GM19395 (cell line): ENCODE measurements around the gene DDB1.
A peak's percentile ranks its signal among the peaks of the same experiment; 100 is the strongest.
"Not testable (repeated sequence)": the region's sequence is repeated elsewhere in the genome, so short reads cannot be mapped to it uniquely, and the experiment has no call there.

Source experiments
- ATAC-seq: cut with Tn5 transposase; IDR thresholded peaks from one replicate; pipeline ENCODE4 v1.9.1; 2021; ENCODE audit warnings: mild to moderate bottlenecking, moderate library complexity; ENCODE audit not compliant: unreplicated experiment

The DDB1 gene

DNA sequence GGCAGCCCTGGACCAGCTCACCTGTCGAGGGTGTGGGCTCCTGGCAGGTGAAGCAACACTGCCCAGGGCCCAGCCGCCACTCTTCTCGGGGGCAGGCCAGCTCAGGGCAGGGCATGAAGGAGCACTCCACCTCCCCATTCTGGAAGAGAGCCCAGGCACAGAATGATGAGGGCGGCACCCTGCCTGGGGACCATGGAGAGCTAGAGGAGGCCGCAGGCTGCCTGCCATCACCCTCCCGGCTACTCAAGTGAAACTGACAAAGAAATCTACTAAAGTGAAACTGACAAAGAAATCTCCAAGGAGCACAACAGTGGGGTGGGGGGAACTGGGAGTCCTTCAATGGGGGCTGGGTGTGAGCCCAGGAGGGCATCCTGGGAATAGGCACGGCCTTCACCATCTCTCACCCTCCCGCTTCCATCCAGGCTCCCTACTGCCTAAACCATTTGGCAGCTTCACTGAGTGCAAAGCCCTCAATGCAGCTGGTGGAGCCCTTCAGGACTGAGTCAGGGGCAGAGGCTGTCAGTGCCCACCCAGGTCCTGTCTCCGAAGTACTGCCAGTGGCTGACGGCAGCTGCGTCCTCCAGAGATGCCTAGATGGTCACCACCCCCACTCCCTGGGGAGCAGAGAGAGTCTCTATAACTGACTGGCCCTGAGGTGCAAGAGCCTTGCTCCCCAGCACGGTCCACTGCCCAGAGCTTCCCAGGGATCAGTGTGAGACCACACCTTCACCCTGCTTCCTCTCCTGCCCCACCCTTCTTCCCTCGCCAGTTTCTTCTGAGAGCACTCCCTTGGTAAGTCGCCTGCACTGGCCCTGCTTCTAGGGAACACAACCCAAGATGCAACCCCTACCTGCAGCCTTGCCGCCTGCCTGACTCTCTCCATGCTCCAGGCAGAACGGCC lies 59.5 kb downstream of the DDB1 start:
- no peak for ATAC-seq

DNA sequence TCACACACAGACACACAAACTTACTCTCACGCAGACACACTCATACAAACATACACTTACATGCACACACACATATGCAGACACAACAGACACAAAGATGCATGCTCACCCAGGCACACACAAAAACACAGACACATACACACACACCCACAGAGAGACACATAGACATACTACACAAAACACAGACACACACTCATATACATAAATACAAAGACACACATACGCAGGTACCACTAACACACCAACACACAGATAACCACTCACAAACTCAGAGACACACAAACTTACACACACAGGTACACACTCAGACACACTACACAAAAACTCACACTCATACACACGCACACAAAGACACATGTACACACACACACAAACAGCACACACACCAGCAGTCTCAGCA lies 60.2 kb downstream of the DDB1 start:
- ATAC-seq, result no peak

DNA sequence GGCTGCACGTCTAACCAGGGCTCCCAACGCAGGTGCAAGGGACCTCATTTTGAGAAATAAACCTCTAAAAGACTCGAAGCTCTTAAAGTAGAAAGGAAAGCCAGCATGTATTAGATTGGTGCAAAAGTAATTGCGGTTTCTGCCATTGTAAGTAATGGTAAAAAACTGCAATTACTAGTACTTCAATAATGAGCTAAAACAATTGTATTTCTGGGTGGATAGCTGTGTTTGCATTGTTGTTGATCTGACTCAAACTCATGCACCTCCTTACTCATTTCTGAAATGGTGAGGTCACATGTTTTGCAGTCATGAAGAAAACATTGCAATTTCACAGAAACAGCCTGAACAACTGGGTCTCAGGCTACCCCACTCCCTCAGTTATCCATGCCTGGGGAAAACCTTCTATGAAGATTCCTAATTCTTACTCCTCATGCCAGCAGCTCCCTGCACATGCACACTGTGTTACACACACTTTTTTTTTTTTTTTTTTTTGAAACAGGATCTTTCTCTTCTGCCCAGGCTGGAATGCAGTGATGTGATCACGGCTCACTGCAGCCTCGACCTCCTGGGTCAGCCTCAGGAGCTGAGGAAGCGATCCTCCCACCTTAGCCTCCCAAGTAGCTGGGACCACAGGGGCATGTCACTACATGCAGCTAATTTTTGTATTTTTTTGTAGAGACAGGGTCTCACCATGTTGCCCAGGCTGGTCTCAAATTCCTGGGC lies 62.4 kb downstream of the DDB1 start:
- no peak for ATAC-seq

DNA sequence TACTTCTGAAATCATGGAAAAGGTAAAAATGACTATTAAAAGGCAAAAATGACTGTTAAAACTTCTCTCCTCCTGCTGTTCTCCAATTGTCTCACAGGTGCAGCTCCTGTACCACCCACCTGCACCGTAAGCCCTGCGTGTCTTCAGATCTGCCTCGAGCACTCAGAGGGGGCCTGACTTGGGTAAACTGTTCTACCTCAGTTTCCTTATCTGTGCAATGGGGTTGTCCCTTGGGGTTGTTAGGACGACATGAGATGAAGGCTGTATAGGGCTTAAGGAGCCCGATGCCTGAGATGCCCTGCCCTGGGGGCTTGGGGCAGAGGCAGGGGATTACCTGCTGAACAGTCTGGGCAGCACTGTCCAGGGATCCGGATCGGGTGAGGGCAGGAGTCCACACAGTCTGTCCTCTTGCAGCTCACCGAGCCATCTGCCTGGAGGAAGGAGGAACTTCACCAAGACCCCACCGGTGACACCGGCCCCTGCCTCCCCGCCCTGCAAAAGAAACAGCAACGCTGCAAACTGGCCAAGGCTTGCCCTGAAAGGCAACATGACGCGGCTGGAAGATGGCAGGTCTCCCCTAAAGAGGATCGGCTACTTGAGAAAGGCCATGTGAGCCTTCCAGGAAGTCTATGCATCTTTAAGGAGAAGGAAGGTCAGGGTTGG lies 64.2 kb downstream of the DDB1 start:
- ATAC-seq, result no peak

GRCh38 chr11:61267437-61267841 lies 65.5 kb downstream of the DDB1 start:
- ATAC-seq, result no peak

DNA sequence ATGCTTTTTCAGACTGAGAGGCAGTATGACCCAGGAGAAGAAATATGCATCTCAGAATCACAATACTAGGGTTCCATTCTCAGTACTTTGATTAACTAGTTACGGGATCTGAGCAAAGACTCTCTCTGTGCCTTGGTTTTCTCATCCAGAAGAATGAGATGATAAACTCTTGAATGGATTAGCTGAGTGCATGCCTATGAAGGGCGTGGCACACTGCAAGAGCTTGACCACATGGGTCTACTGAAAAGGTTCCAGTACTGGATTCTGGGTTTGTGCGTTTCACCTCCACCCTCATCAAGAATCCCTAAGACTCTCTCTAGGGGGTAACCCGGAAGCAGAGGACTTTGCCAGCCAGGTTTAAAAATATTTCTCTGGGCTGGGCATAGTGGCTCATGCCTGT lies 66.3 kb downstream of the DDB1 start:
- no peak for ATAC-seq

GRCh38 chr11:61265357-61265756 lies 67.5 kb downstream of the DDB1 start:
- no peak for ATAC-seq

DNA sequence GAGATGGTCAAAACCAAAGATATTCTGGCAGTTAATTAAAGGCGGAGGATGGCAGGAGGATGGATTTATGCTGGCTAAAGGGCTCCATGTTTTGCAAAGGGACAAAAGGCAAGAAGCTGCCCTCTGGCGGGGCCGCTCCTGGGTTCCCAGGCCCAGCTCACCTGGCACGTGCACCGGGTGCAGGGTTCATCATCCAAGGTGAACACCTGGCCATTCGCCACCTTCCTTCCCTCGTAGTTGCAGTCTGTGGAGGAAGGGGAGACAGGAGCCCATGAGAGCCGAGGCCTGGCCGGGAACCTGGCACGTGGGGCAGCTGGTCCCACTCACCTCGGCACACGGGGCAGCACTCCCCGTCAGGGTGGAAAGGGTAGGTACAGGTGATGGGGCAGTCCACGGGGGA lies 68.1 kb downstream of the DDB1 start:
- no peak for ATAC-seq

DNA sequence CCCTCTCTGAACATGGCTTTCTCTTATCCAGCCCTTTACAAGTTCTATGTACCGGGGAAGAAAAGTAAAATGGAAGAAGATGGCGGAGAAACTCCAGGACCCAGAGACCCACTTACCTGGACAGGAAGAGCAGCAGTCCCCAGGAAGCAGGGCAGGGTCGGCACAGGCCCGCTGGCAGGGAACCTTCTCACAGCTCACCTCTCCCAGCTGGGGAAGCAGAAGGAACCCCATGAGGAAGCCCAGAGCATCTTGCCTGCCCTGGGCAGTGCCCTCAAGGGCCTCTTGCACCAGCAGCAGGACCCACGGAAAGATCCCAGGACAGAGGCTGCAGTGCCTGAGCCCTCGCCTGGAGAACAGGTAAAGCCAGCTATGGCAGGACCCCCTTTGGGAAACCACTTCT lies 68.5 kb downstream of the DDB1 start:
- ATAC-seq, result no peak

DNA sequence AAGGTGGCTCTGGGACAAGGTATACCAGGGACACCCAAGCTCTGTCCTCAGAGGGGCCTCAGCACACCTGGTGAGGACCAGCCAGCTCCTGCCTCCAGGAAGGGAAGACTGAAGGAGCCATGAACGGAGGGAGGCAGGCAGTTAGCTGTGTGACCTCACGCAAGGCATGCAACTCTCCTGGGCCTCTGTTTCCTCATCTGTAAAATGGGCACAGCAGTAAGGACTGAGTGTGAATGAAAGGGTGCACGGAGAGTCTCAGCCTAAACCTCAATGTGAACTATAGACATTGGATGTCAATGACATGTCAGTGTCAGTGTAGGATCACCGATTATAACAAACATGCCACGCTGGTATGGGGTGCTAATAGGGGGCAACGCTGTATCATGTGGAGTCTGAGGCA lies 73.5 kb downstream of the DDB1 start:
- no peak for ATAC-seq

DNA sequence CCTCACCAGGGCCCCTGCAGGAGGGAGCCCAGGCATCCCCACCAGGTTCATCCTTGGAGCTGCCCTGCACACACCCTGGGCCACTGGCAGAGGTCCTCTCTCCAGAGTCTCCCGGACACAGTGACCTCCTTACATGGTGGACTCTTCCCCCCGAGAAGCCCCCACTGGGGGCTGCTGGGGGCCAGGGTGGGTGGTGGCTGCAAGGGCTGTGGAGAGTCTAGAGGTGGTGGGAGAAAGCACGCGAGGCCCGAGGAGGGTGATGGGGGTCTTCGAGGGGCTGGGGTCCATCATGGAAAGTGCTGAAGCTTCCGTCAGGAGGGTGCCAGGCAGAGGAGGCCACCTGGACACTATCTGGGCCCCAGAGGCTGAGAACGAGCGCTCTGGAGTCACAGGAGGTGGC lies 74.4 kb downstream of the DDB1 start:
- ATAC-seq, result no peak

DNA sequence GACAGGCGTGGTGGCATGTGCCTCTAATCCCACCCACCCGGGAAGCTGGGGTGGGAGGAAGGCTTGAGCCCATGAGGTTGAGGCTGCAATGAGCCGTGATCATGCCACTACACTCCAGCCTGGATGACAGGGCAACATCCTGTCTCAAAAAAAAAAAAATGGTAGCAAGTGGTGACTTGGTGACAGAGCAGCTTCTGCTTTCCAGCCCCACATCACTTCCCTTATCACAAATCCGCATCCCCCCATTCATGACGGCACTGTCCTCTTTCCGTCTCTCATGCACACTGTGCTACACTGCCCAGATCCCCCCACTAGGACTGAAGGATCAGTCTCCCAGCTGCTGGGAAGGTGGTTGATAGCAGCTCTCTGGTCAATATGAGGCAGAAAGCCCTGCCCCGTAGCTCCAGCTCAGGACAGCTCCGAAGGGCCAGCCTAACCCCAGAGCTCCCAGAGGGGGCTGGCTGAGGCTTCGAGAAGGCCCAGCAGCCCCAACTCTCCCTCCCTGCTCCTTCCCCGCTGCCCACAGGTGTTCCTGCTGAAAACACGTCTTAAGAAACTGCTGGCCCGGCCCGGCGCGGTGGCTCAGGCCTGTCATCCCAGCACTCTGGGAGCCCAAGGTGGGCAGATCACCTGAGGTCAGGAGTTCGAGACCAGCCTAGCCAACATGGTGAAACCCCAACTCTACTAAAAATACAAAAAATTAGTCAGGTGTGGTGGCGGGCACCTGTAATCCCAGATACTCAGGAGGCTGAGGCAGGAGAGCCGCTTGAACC lies 76.0 kb downstream of the DDB1 start:
- no peak for ATAC-seq

DNA sequence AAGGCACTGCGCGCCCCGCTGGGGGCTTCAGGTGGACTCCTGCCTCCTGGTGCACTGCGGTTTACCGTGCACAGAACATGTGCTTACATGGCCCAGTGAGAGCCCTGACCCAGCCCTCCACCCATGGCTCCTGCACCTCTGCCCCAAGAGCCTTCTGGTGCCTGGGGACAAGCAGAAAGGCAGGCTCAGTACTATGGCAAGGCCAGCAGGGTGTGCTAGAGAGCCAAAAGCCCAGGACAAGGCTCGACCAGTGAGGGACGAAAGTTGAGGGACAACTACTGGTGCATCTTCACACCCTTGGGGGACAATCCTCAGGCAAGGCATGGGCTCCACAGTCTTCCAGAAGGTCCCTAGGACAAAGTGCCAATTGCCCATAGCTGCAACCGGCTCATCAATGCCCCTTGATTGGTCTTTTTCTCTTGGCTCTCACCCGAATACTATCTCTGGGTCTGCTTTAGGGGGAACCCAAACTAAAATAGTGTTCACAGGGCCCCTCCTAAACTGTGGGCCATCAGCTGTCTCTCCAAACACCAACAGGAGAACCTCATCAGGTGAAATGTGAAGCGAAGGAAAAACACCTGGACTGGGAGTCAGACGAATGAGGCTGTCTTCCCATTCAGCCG lies 78.4 kb downstream of the DDB1 start:
- peak; percentile 66 for ATAC-seq

DNA sequence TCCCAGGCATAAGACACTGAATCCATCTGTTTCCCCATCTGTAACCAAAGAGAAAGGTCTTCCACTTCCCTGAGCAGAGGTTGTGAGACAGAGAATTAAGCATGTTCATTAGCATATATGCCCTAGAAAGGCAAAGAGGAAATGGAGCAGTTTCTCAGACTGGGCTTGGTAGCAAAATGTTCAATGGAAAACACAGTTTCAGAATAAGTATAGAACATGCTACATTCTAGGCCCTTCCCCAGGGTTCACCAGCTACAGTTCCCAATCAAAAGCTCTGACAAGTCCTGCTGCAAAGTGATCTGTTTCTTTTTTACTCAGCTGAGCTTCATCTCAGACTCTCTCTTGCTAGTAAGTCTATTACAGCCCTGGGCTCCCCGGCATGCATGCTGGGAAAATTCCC lies 80.6 kb downstream of the DDB1 start:
- not testable (repeated sequence) for ATAC-seq

- ATAC-seq, result not testable (repeated sequence)
Observed at GRCh38 chr11:61250796-61251765, 81.8 kb downstream of the DDB1 start.
